GM18507 (cell line): ENCODE measurements around the gene KMT2C.
"Not testable (repeated sequence)": the region's sequence is repeated elsewhere in the genome, so short reads cannot be mapped to it uniquely, and the experiment has no call there.

Experiments used
- DNase-seq: peaks from one replicate; pipeline ENCODE4 v3.0.0; 2011; ENCODE audit warnings: low read depth; ENCODE audit not compliant: insufficient read length; ENCODE audit errors: extremely low spot score
- FAIRE-seq: peaks from 2 replicates; lab custom pipeline; 2011; peaks lifted over from hg19 to GRCh38; lab: Jason Lieb, UNC

Gene KMT2C

GRCh38 chr7:152435384-152436110, at the start of gene KMT2C:
KMT2C (minus strand) TSS chr7:152436003; CDS start chr7:152435786, 217 bp downstream.
- DNase-seq, result no peak
- no peak for FAIRE-seq

GRCh38 chr7:152481082-152481481, 45.3 kb upstream of the KMT2C start:
- DNase-seq (no peak), FAIRE-seq (no peak)

- DNase-seq (no peak), FAIRE-seq (no peak)
Measured at GRCh38 chr7:152480664-152481063, 44.9 kb upstream of the KMT2C start.

- no peak for DNase-seq
- no peak for FAIRE-seq
Measured at GRCh38 chr7:152479595-152479994, 43.8 kb upstream of the KMT2C start.

GRCh38 chr7:152478140-152478539, 42.3 kb upstream of the KMT2C start:
- FAIRE-seq, result no peak
- no peak for DNase-seq

- no peak for FAIRE-seq
Measured at GRCh38 chr7:152477079-152477478, 41.3 kb upstream of the KMT2C start.

GRCh38 chr7:152476551-152476950, 40.7 kb upstream of the KMT2C start:
- DNase-seq, result no peak
- FAIRE-seq, result no peak

More at GRCh38 chr7:152477079-152477478, 41.3 kb upstream of the KMT2C start:
- DNase-seq, result no peak

GRCh38 chr7:152471023-152471620, 35.3 kb upstream of the KMT2C start:
- FAIRE-seq, DNase-seq: not testable (repeated sequence)

- not testable (repeated sequence) for DNase-seq, FAIRE-seq
Measured at GRCh38 chr7:152470251-152471022, 34.6 kb upstream of the KMT2C start.

- DNase-seq, FAIRE-seq: not testable (repeated sequence)
Measured at GRCh38 chr7:152469576-152469975, 33.8 kb upstream of the KMT2C start.

GRCh38 chr7:152467225-152467624, 31.4 kb upstream of the KMT2C start:
- no peak for FAIRE-seq
- no peak for DNase-seq

GRCh38 chr7:152465119-152465387, 29.2 kb upstream of the KMT2C start:
- FAIRE-seq (no peak), DNase-seq (no peak)

GRCh38 chr7:152464312-152465118, 28.7 kb upstream of the KMT2C start:
- FAIRE-seq, result peak; percentile 69
- DNase-seq, result peak; percentile 64

- DNase-seq, result peak; percentile 96
- FAIRE-seq, result peak; percentile 97
Measured at GRCh38 chr7:152463709-152464311, 28.0 kb upstream of the KMT2C start.

GRCh38 chr7:152462995-152463708, 27.3 kb upstream of the KMT2C start:
- FAIRE-seq, result no peak
- DNase-seq, result no peak

GRCh38 chr7:152459724-152460251, 24.0 kb upstream of the KMT2C start:
- DNase-seq (no peak), FAIRE-seq (no peak)

- no peak for FAIRE-seq
- DNase-seq, result no peak
Measured at GRCh38 chr7:152451356-152451755, 15.6 kb upstream of the KMT2C start.

- DNase-seq, FAIRE-seq: not testable (repeated sequence)
Measured at GRCh38 chr7:152445386-152446008, 9.7 kb upstream of the KMT2C start.
